ENCODE measurements around the gene COMT. TPM values are rescaled to one million over a fixed set of nuclear protein-coding genes. Genes with fewer than 3 reads are reported as not detected.

Gene COMT
- total RNA-seq, 1 donor from 2014 or later, result 49.0 TPM

DNA sequence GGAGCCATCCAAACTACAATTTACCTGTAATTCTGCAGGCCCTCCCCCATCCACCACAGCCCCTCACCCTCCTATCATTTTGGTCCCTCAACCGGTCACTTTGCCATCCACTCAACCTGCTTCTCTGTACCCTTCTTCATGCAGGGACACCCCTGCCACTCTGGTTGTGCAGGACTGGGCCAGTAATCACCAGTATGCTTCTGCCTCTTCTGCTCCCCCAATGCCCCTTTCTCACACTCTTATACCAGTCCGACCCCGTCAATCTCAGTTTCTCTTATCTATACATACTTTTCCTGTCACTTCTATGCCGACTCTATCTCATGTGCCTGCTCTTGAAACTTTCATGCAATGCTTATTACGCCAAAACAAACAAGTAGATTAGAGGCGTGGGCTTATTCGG, 5.1 kb upstream of the COMT start:
- Mint-ChIP-seq H3K4me1 (ENCODE audit: unreplicated experiment) (peaks cover 11% of the 10 kb centered on the region), H3K27me3 (ENCODE audit: unreplicated experiment) (peaks cover 6% of the 10 kb centered on the region), H3K27ac (ENCODE audit: unreplicated experiment) (no peak overlapping the region)

DNA sequence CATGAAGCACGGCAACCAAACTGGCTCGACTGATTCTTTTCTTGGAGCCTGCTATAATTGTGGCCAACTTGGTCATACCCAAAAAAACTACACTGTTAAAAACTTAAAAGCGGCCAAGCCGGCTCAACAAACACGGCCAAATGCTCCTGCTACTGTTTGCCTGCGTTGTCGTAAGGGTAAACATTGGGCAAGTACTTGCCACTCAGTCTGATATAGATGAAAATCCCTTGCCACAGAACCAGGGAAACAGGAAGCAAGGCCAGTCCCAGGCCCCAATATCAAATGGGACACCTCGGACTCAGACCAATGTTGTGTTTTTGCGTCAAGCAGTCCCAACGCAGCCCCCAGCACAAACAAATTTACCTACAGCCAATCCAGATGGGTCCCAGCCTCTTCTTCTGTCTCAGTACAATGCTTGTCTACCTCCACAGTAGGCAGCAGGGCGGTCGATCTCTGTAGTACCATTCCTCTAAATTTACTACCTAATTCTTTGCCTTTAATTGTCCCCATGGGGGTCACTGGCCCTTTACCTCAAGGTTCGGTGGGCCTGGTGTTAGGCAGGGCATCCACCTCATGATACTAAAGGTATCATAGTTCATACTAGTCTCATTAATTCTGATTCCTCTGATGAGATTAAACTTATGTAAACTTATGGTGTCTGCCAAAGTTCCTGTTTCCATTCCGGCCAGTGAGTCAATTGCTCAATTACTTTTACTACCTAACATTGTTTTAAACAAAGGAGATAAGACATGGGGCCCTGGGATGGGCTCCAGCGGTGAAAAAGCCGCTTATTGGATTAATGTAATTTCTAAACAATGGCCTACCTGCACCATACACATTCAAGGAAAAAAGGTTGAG, 3.7 kb upstream of the COMT start:
- Mint-ChIP-seq H3K27ac (ENCODE audit: unreplicated experiment) (no peak overlapping the region), H3K4me3 (ENCODE audit: unreplicated experiment) (no peak overlapping the region), H3K9me3 (ENCODE audit: unreplicated experiment) (peaks cover 13% of the 10 kb centered on the region), H3K4me1 (ENCODE audit: unreplicated experiment) (peaks cover 21% of the 10 kb centered on the region), H3K27me3 (ENCODE audit: unreplicated experiment) (peaks cover 9% of the 10 kb centered on the region), H3K36me3 (ENCODE audit: low read depth, unreplicated experiment) (peaks cover 33% of the 10 kb centered on the region)
- TF ChIP-seq CTCF (IDR thresholded peaks at IDR 0.05; ENCODE audit: unreplicated experiment), result no peak
- no peak for DNase-seq (ENCODE audit: low spot score)

More for the DNA sequence above, 5.1 kb upstream of the COMT start:
- no peak for TF ChIP-seq CTCF (IDR thresholded peaks at IDR 0.05; ENCODE audit: unreplicated experiment)
- peaks cover 13% of the 10 kb centered on the region for H3K9me3 Mint-ChIP-seq (ENCODE audit: unreplicated experiment)
- H3K36me3 Mint-ChIP-seq (ENCODE audit: low read depth, unreplicated experiment), result peaks cover 33% of the 10 kb centered on the region
- peak overlapping the region; percentile 34 for H3K4me3 Mint-ChIP-seq (ENCODE audit: unreplicated experiment)
- no peak for DNase-seq (ENCODE audit: low spot score)

DNA sequence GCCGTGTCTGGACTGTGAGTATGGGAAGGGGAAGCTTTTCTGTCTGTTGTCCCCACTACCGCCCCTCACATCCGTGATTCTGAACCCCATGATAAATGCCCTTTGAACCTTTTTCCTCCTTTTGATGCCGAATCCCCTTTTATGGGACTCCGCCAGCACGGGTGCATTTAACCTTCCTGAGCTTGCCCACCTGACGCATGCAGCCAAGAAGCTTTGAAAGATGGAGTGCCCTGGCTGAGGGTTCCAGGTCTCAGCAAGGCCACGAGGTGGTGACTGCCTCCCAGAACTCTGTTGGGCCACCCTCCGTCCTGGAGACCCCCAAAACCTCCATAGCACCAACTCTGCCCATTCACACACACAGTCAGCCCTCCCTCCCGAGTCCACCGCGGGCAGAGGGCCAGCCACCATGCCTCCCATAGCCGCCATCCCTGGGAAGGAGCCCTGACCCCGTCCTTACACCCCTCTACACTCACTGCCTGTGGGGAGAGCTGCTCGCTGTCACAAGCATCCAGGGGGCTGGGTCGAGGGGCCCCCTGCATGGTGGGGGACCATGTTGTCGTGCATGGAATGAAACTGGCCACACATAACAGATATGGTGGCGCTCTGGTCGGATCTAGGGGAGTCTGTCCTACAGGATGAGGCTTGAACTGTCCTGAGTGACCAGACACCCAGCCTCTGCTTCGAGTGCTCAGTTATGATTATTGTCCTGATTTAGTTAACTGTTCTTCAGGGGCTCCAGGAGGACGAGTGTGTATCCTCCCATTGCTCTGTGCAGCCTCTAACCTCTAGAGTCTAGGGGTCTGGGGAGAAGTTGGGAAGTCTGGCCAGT, 822 bp upstream of the COMT start:
- Mint-ChIP-seq H3K36me3 (ENCODE audit: low read depth, unreplicated experiment) (peaks cover 29% of the 10 kb centered on the region), H3K4me3 (ENCODE audit: unreplicated experiment) (peak overlapping the region; percentile 92), H3K27ac (ENCODE audit: unreplicated experiment) (no peak overlapping the region), H3K27me3 (ENCODE audit: unreplicated experiment) (peaks cover 7% of the 10 kb centered on the region), H3K9me3 (ENCODE audit: unreplicated experiment) (peaks cover 10% of the 10 kb centered on the region), H3K4me1 (ENCODE audit: unreplicated experiment) (peaks cover 28% of the 10 kb centered on the region)
- no peak for TF ChIP-seq CTCF (IDR thresholded peaks at IDR 0.05; ENCODE audit: unreplicated experiment)
- no peak for DNase-seq (ENCODE audit: low spot score)

DNA sequence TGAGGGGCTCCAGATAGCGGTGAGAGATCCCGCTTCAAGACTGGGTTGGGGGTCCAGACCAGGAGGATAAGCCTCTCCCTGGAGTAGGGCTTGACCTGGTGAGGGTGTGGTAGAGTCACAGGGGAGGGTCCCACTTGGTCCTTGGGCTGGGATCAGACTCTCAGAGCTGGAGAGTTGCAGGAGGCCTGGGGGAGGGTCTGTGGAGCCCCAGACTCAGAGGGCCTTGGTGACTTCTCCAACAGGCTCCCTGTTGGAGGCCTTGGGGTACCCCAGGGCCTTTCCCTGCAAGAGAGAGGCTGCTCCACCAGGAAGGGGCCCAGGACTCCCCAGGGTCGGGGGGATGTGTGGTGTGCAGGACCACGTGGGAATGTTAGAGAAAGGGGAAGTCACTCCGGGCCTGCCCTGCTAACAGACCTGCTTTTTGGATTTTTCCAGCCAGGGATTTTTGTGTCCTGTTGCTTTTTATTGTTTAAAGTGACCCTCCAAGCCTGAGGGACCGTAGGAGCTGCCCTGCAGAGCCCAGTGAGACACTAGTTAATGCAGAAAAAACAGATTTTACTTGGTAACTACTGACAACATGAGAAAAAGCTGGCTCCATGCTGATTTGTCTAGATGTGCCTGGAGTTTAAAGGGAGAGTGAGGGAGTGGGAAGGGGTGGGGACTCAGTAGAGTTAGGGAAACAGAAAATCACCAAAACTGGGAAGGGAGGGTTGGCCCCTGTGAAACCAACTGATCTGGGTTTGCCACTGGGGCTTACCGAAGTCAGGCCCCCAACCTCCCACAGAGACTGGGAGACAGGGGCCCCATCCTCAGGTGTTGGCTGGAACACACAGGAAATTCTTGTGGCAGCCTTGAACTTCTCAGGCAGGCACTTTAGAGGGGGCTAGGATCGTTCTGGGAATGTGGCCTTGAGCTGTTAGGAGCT, 847 bp downstream of the COMT start:
- H3K36me3 Mint-ChIP-seq (ENCODE audit: low read depth, unreplicated experiment), result peaks cover 13% of the 10 kb centered on the region
- peaks cover 32% of the 10 kb centered on the region for H3K4me1 Mint-ChIP-seq (ENCODE audit: unreplicated experiment)
- no peak for DNase-seq (ENCODE audit: low spot score)
- H3K27me3 Mint-ChIP-seq (ENCODE audit: unreplicated experiment), result peaks cover 7% of the 10 kb centered on the region
- no peaks in the 10 kb centered on the region for H3K9me3 Mint-ChIP-seq (ENCODE audit: unreplicated experiment)
- H3K4me3 Mint-ChIP-seq (ENCODE audit: unreplicated experiment), result peak overlapping the region; percentile 97
- H3K27ac Mint-ChIP-seq (ENCODE audit: unreplicated experiment), result peak overlapping the region; percentile 86
- TF ChIP-seq CTCF (IDR thresholded peaks at IDR 0.05; ENCODE audit: unreplicated experiment), result no peak
